K562 (cell line): ENCODE measurements around the gene SAP25. TPM values are rescaled to one million over a fixed set of nuclear protein-coding genes. Genes with fewer than 3 reads are reported as not detected.

Source experiments
- ATF7 ChIP-seq: fragments of 450-650 bp; IDR thresholded peaks from 2 replicates; pipeline ENCODE4 v1.7.1; 2014; ENCODE audit warnings: mild to moderate bottlenecking, moderate library complexity
- CBX2 ChIP-seq: fragments of 200-600 bp; sonication (generic); IDR thresholded peaks from one replicate; pipeline ENCODE4 v1.6.1; 2012; ENCODE audit warnings: mild to moderate bottlenecking, low read length, inconsistent platforms; ENCODE audit not compliant: insufficient read depth, poor library complexity, severe bottlenecking
- CC2D1A ChIP-seq: fragments of 450-650 bp; IDR thresholded peaks from 2 replicates; pipeline ENCODE4 v1.6.1; 2017; ENCODE audit warnings: mild to moderate bottlenecking
- CCNT2 ChIP-seq: IDR thresholded peaks from 2 replicates; pipeline ENCODE4 v1.6.1; 2011; ENCODE audit warnings: borderline replicate concordance, low read depth, mild to moderate bottlenecking, moderate library complexity, mixed read lengths, low read length; ENCODE audit not compliant: insufficient read length; ENCODE audit errors: extremely low read depth
- HNRNPUL1 ChIP-seq: fragments of 200-400 bp; formaldehyde crosslinking; IDR thresholded peaks from 2 replicates; pipeline ENCODE4 v1.6.1; 2017; ENCODE audit warnings: low read length
- KDM2B ChIP-seq: fragments of 250-450 bp; sonication (Bioruptor Pico); IDR thresholded peaks from 2 replicates; pipeline ENCODE4 v1.8.0; 2021; ENCODE audit warnings: mild to moderate bottlenecking, moderate library complexity
- NFATC3 ChIP-seq: fragments of 450-650 bp; IDR thresholded peaks from 2 replicates; pipeline ENCODE4 v1.6.1; 2017; ENCODE audit warnings: mild to moderate bottlenecking
- NFIX ChIP-seq: fragments of 250-450 bp; sonication (Bioruptor Pico); IDR thresholded peaks from 2 replicates; pipeline ENCODE4 v1.4.0; 2020; ENCODE audit warnings: low read depth, mild to moderate bottlenecking, moderate library complexity
- OTX1 ChIP-seq: fragments of 450-650 bp; formaldehyde crosslinking; IDR thresholded peaks from 2 replicates; pipeline ENCODE4 v1.4.0; 2022; ENCODE audit warnings: mild to moderate bottlenecking
- POU5F1 ChIP-seq: fragments of 150-350 bp; IDR thresholded peaks from 2 replicates; pipeline ENCODE4 v1.6.1; 2014; ENCODE audit warnings: borderline replicate concordance, low read length, low read depth, mild to moderate bottlenecking; ENCODE audit not compliant: partially characterized antibody
- TOE1 ChIP-seq, 2 experiments: fragments of 450-650 bp in 1 of 2; sonication (generic) in 1 of 2; formaldehyde crosslinking in 1 of 2; IDR thresholded peaks; 2 replicates each; pipeline versions ENCODE4 v1.7.1 to v1.8.0; 2016 to 2022; ENCODE audit warnings: borderline replicate concordance in 2 of 2, mild to moderate bottlenecking in 2 of 2, antibody characterized with exemption in 1 of 2, inconsistent platforms in 1 of 2, low read depth in 1 of 2, missing genetic modification reagents in 1 of 2, moderate library complexity in 1 of 2
- YY1 ChIP-seq, 3 experiments: IDR thresholded peaks; 2 replicates each; pipeline ENCODE4 v1.6.1; 2011; ENCODE audit warnings: low read length in 2 of 3, mild to moderate bottlenecking in 2 of 3, moderate library complexity in 2 of 3, borderline replicate concordance in 1 of 3, control low read depth in 1 of 3, low read depth in 1 of 3; ENCODE audit not compliant: insufficient read depth in 3 of 3, insufficient replicate concordance in 2 of 3, control insufficient read depth in 1 of 3, insufficient read length in 1 of 3; ENCODE audit errors: extremely low read depth in 1 of 3
- ZBTB7A ChIP-seq: IDR thresholded peaks from 2 replicates; pipeline ENCODE4 v1.6.1; 2011; ENCODE audit warnings: low read depth, mild to moderate bottlenecking, low read length, moderate library complexity, borderline replicate concordance; ENCODE audit not compliant: control insufficient read depth
- ZC3H4 ChIP-seq: sonication (generic); formaldehyde crosslinking; IDR thresholded peaks from 2 replicates; pipeline ENCODE4 v1.9.0; 2021; ENCODE audit warnings: missing genetic modification reagents, borderline replicate concordance
- ZNF146 ChIP-seq: IDR thresholded peaks from one replicate; pipeline ENCODE4 v1.6.1; 2018; ENCODE audit warnings: missing compliant biosample characterization; ENCODE audit not compliant: unreplicated experiment
- ZNF165 ChIP-seq: fragments of 250-450 bp; sonication (Bioruptor Pico); IDR thresholded peaks from 2 replicates; pipeline ENCODE4 v1.4.0; 2020; ENCODE audit warnings: borderline replicate concordance
- ZNF445 ChIP-seq: fragments of 250-450 bp; sonication (Bioruptor Pico); IDR thresholded peaks from 2 replicates; pipeline ENCODE4 v1.4.0; 2020; ENCODE audit warnings: low read depth, mild to moderate bottlenecking, moderate library complexity
- ZNF586 ChIP-seq: fragments of 450-650 bp; formaldehyde crosslinking; conservative IDR thresholded peaks from 2 replicates; pipeline ENCODE4 v1.4.0; 2020; ENCODE audit warnings: mild to moderate bottlenecking, moderate library complexity
- polyA plus RNA-seq, 8 experiments: library from polyadenylated mRNA; depleted of rRNA in 4 of 8; stranded (reverse) in 5 of 8; unstranded in 3 of 8; fragments of >200 nt; fragmentation: Nextera tagmentation in 2 of 8; fragmentation: Illumina TruSeq in 1 of 8; extraction: Ambion mirVana in 2 of 8; extraction: Trizol in 1 of 8; gene quantifications; 2 replicates each; pipeline versions ENCODE4 v1.2.1 to v1.2.3, GENCODE V29; 2011 to 2014; ENCODE audit warnings: inconsistent platforms in 1 of 8, missing spikeins in 1 of 8
- total RNA-seq, 7 experiments: library from RNA; depleted of rRNA in 6 of 7; stranded (reverse); fragments of >200 nt in 6 of 7; fragmentation: Illumina TruSeq in 2 of 7; extraction: Trizol in 2 of 7; gene quantifications; 2 replicates each; pipeline versions ENCODE4 v1.2.1 to v1.2.3, GENCODE V29; 2011 to 2021; ENCODE audit warnings: low replicate concordance in 1 of 7
- TF ChIP-seq, protein P1 (sequence below), 3 experiments: fragments of 200-800 bp in 1 of 3; sonication (Bioruptor generic) in 1 of 3; sonication (generic) in 1 of 3; formaldehyde crosslinking in 1 of 3; IDR thresholded peaks; 2 replicates each; pipeline versions ENCODE4 v1.6.1 to v1.8.0; 2016 to 2022; ENCODE audit warnings: mild to moderate bottlenecking in 2 of 3, missing compliant biosample characterization in 2 of 3, missing genetic modification characterization in 2 of 3, missing genetic modification reagents in 1 of 3
- TF ChIP-seq, protein P2 (sequence below): fragments of 250-450 bp; sonication (Bioruptor Pico); IDR thresholded peaks from 2 replicates; pipeline ENCODE4 v1.8.0; 2021; ENCODE audit warnings: moderate library complexity, mild to moderate bottlenecking, inconsistent platforms
- TF ChIP-seq, protein P3 (sequence below): fragments of 450-650 bp; IDR thresholded peaks from 2 replicates; pipeline ENCODE4 v1.6.1; 2016; ENCODE audit warnings: mild to moderate bottlenecking

The SAP25 gene
- total and polyA plus RNA-seq, 9 of the 15 experiments (the other 6 are each of a cell fraction or from before 2014, with no cell fraction given) = 0.13 to 5.3 (median 0.78) TPM; not detected in 1

DNA sequence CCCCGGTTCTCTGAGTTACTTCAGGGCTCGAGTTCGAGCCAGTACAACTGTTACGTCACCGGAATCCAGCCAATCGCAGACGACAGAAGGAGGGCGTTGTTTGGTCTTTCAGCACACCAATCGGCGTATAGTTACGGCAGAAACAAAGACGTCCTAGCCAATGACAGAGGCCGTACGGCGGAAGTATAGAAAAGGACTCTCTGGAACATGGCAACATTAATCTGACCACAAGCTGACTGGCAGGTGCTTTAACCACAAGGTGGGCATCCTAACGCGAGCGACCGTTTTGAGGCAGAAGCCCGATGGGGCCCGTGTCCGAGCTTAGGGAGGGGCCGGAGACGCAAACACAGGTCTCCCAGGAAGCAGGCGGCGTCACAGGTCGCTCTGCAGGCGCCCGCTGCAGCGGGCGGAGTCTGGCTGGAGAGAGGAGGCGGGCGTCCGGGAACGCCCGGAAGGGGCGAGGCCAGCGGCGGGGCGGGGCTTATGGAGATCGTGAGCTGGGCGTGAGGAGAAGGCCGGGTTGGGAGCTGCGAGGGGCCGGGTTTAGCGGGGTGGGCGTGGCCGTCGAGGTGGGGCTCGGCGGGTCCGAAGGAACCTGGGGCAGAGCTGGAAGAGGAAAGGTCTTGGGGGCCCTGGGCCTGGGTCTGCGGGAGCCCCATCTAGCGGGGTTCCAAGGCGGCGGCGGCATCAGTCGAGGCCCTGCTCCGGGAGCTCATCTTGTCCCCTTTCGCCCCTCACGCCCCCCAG is 38.5 kb upstream of the SAP25 start, which contains the start of gene MOSPD3 (continued):
- TF ChIP-seq, protein P1, sequence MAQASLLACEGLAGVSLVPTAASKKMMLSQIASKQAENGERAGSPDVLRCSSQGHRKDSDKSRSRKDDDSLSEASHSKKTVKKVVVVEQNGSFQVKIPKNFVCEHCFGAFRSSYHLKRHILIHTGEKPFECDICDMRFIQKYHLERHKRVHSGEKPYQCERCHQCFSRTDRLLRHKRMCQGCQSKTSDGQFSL (CRISPR knock-in tag; IDR thresholded peaks at IDR 0.05) = no peak
- TF ChIP-seq, protein P1 (tag; IDR thresholded peaks at IDR 0.05) = no peak
- TF ChIP-seq CBX2 = no peak
- peak in 2 of 3 experiments; percentile 45 to 55 for TF ChIP-seq YY1 (IDR thresholded peaks at IDR 0.05; ENCODE audit: borderline replicate concordance in 1 of 3, control insufficient read depth in 1 of 3, extremely low read depth in 1 of 3, insufficient read depth in 3 of 3, insufficient read length in 1 of 3, insufficient replicate concordance in 2 of 3, low read depth in 1 of 3, low read length in 2 of 3)
- peak; percentile 91 for TF ChIP-seq CCNT2
- TF ChIP-seq KDM2B (CRISPR knock-in tag) = no peak
- no peak for TF ChIP-seq NFIX (CRISPR knock-in tag)
- TF ChIP-seq OTX1 = peak; percentile 67; the same call in 1 of the 2 replicates
- TF ChIP-seq ZNF165 (CRISPR knock-in tag) = no peak
- TF ChIP-seq POU5F1 = no peak
- TF ChIP-seq ZNF586 = no peak
- TF ChIP-seq NFATC3 = no peak
- peak; percentile 98 for TF ChIP-seq ATF7
- TF ChIP-seq HNRNPUL1 = no peak
- no peak for TF ChIP-seq TOE1 (IDR thresholded peaks at IDR 0.05; ENCODE audit: borderline replicate concordance)
- TF ChIP-seq TOE1 (CRISPR knock-in tag; IDR thresholded peaks at IDR 0.05; ENCODE audit: borderline replicate concordance, low read depth) = no peak
- TF ChIP-seq ZBTB7A = no peak
- no peak for TF ChIP-seq ZNF146
- TF ChIP-seq ZNF445 = no peak
- TF ChIP-seq, protein P2, sequence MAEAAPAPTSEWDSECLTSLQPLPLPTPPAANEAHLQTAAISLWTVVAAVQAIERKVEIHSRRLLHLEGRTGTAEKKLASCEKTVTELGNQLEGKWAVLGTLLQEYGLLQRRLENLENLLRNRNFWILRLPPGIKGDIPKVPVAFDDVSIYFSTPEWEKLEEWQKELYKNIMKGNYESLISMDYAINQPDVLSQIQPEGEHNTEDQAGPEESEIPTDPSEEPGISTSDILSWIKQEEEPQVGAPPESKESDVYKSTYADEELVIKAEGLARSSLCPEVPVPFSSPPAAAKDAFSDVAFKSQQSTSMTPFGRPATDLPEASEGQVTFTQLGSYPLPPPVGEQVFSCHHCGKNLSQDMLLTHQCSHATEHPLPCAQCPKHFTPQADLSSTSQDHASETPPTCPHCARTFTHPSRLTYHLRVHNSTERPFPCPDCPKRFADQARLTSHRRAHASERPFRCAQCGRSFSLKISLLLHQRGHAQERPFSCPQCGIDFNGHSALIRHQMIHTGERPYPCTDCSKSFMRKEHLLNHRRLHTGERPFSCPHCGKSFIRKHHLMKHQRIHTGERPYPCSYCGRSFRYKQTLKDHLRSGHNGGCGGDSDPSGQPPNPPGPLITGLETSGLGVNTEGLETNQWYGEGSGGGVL (CRISPR knock-in tag) = no peak
- TF ChIP-seq, protein P3, sequence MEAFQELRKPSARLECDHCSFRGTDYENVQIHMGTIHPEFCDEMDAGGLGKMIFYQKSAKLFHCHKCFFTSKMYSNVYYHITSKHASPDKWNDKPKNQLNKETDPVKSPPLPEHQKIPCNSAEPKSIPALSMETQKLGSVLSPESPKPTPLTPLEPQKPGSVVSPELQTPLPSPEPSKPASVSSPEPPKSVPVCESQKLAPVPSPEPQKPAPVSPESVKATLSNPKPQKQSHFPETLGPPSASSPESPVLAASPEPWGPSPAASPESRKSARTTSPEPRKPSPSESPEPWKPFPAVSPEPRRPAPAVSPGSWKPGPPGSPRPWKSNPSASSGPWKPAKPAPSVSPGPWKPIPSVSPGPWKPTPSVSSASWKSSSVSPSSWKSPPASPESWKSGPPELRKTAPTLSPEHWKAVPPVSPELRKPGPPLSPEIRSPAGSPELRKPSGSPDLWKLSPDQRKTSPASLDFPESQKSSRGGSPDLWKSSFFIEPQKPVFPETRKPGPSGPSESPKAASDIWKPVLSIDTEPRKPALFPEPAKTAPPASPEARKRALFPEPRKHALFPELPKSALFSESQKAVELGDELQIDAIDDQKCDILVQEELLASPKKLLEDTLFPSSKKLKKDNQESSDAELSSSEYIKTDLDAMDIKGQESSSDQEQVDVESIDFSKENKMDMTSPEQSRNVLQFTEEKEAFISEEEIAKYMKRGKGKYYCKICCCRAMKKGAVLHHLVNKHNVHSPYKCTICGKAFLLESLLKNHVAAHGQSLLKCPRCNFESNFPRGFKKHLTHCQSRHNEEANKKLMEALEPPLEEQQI = no peak
- no peak for TF ChIP-seq ZC3H4 (CRISPR knock-in tag)
- TF ChIP-seq CC2D1A = no peak; the same call in 1 of the 2 replicates
